Prostate gland (tissue), 2 donors: Measurements from ENCODE around the gene IQGAP3. TPM values are rescaled to one million over a fixed set of nuclear protein-coding genes. Genes with fewer than 3 reads are reported as not detected.

ENCODE experiments used
- DNase-seq: peaks from one replicate; pipeline ENCODE4 v3.0.0-alpha.2; 2019; ENCODE audit warnings: low spot score
- H3K27ac ChIP-seq, 2 donors: fragments of 200-600 bp; sonication (generic); 2 replicates each; pipeline ENCODE4 v1.5.1; 2017 to 2019
- H3K27me3 ChIP-seq: fragments of 200-600 bp; sonication (generic); replicated peaks from 2 replicates; pipeline ENCODE4 v1.5.1; 2019; ENCODE audit not compliant: insufficient read depth
- H3K36me3 ChIP-seq, 2 donors: fragments of 200-600 bp; sonication (generic); 1 replicate in 1 of 2; 2 replicates in 1 of 2; pipeline versions ENCODE4 v1.5.1 to v1.8.1; 2017 to 2019
- H3K4me1 ChIP-seq: fragments of 200-600 bp; sonication (generic); replicated peaks from 2 replicates; pipeline ENCODE4 v1.5.1; 2019
- H3K4me3 ChIP-seq, 2 donors: fragments of 200-600 bp; sonication (generic); 2 replicates each; pipeline ENCODE4 v1.5.1; 2017 to 2019
- H3K9me3 ChIP-seq: fragments of 200-600 bp; sonication (generic); 2 replicates; pipeline ENCODE4 v1.5.1; 2017
- CTCF ChIP-seq, 4 experiments: fragments of 200-600 bp in 2 of 4; fragments of 450-650 bp in 2 of 4; sonication (generic) in 2 of 4; IDR thresholded peaks; 1 replicate in 3 of 4; 2 replicates in 1 of 4; pipeline ENCODE4 v1.5.1; 2016 to 2019; ENCODE audit warnings: antibody characterized with exemption in 4 of 4, mild to moderate bottlenecking in 2 of 4, moderate library complexity in 2 of 4
- POLR2A ChIP-seq: fragments of 450-650 bp; IDR thresholded peaks from one replicate; pipeline ENCODE4 v1.6.1; 2016; ENCODE audit warnings: antibody characterized with exemption, mild to moderate bottlenecking
- POLR2AphosphoS5 ChIP-seq: sonication (generic); formaldehyde crosslinking; IDR thresholded peaks from one replicate; pipeline ENCODE4 v1.6.1; 2017; ENCODE audit warnings: antibody characterized with exemption
- WGBS: methylation state at CpG from one replicate; pipeline ENCODE4 v1.1.5; 2018; 5-methylcytosine and 5-hydroxymethylcytosine counted together
- intact Hi-C: fragments of 100-400 bp; cut with DNase I; formaldehyde crosslinking; loops from one replicate; pipeline ENCODE4 v1.14.2; 2022
- total RNA-seq, 2 donors: library from RNA; depleted of rRNA; stranded (reverse); fragments of >200 nt; gene quantifications; one replicate each; pipeline ENCODE4 v1.1.0, GENCODE V29; 2016

The IQGAP3 gene
- total RNA-seq, 2 donors from 2014 or later = 1.5 to 3.0 TPM

GRCh38 chr1:156586323-156586722 lies 14.0 kb upstream of the IQGAP3 start:
- no peak overlapping the region for H3K27ac ChIP-seq
- no peaks in the 10 kb centered on the region for H3K27me3 ChIP-seq
- DNase-seq = no peak
- H3K4me1 ChIP-seq = peaks cover 2% of the 10 kb centered on the region
- no peaks in the 10 kb centered on the region for H3K9me3 ChIP-seq
- intact Hi-C loops = loop anchor here (5.0 kb wide), 1 partner anchor 36 kb away; no protein-coding TSS in a partner anchor
- no peak overlapping the region for H3K4me3 ChIP-seq
- no peaks in the 10 kb centered on the region for H3K36me3 ChIP-seq
- TF ChIP-seq POLR2A (no peak), CTCF (IDR thresholded peaks at IDR 0.05) (no peak), POLR2AphosphoS5 (no peak)
- 70% methylated on average over 4 of the region's 4 CpGs for WGBS

- TF ChIP-seq POLR2AphosphoS5 = no peak
- TF ChIP-seq POLR2A = no peak
- no peak for TF ChIP-seq CTCF (IDR thresholded peaks at IDR 0.05)
- H3K4me3 ChIP-seq = no peak overlapping the region
- no peak overlapping the region for H3K27ac ChIP-seq
- no peaks in the 10 kb centered on the region for H3K36me3 ChIP-seq
- H3K4me1 ChIP-seq = no peaks in the 10 kb centered on the region
- 51% methylated on average over 11 of the region's 11 CpGs for WGBS
- intact Hi-C loops = loop anchor here (5.0 kb wide), 1 partner anchor 37 kb away; no protein-coding TSS in a partner anchor
- DNase-seq = no peak
- no peaks in the 10 kb centered on the region for H3K9me3 ChIP-seq
- no peaks in the 10 kb centered on the region for H3K27me3 ChIP-seq
Measured at GRCh38 chr1:156584813-156585212, 12.4 kb upstream of the IQGAP3 start.

GRCh38 chr1:156583821-156584622 lies 11.7 kb upstream of the IQGAP3 start:
- intact Hi-C loops = loop anchor here (2.0 kb wide), 1 partner anchor 73 kb away; no protein-coding TSS in a partner anchor
- 53% methylated on average over 20 of the region's 20 CpGs for WGBS

GRCh38 chr1:156582388-156583017 lies 10.1 kb upstream of the IQGAP3 start:
- H3K4me3 ChIP-seq = no peak overlapping the region
- no peaks in the 10 kb centered on the region for H3K4me1 ChIP-seq
- TF ChIP-seq CTCF (IDR thresholded peaks at IDR 0.05) = no peak
- TF ChIP-seq POLR2AphosphoS5 = no peak
- no peak for TF ChIP-seq POLR2A
- 81% methylated on average over 9 of the region's 9 CpGs for WGBS
- H3K36me3 ChIP-seq = no peaks in the 10 kb centered on the region
- H3K27me3 ChIP-seq = no peaks in the 10 kb centered on the region
- no peaks in the 10 kb centered on the region for H3K9me3 ChIP-seq
- no peak for DNase-seq
- intact Hi-C loops = loop anchor here (2.0 kb wide), 1 partner anchor 74 kb away; no protein-coding TSS in a partner anchor
- no peak overlapping the region for H3K27ac ChIP-seq

More at GRCh38 chr1:156583821-156584622, 11.7 kb upstream of the IQGAP3 start:
- DNase-seq = peak; percentile 74
- Histone ChIP-seq H3K36me3 (no peaks in the 10 kb centered on the region), H3K27me3 (no peaks in the 10 kb centered on the region), H3K4me3 (no peak overlapping the region), H3K27ac (no peak overlapping the region), H3K4me1 (no peaks in the 10 kb centered on the region), H3K9me3 (no peaks in the 10 kb centered on the region)
- TF ChIP-seq CTCF (IDR thresholded peaks at IDR 0.05) = peak; percentile 88 to 93 (median 90)
- no peak for TF ChIP-seq POLR2A
- peak; percentile 59 for TF ChIP-seq POLR2AphosphoS5
